GM12878 (cell line): ENCODE results near the gene ELL2. TPM values are rescaled to one million over a fixed set of nuclear protein-coding genes. Genes with fewer than 3 reads are reported as not detected.

Source experiments
- ATAC-seq: fragments of 200-7000 bp; cut with Tn5 transposase; 3 replicates; pipeline ENCODE4 v1.9.1; 2020; ENCODE audit warnings: mild to moderate bottlenecking, moderate library complexity
- BruUV-seq: library from RNA; stranded (reverse); fragments of 400-500 nt; replicated peaks from 2 replicates; lab custom pipeline; 2021; lab: Mats Ljungman, UMichigan
- CTCF ChIA-PET: fragments of 300-600 bp; sonication (Branson Sonifier 250); formaldehyde crosslinking; extraction: SDS; loops from one replicate; lab custom pipeline; 2021; ENCODE audit warnings: inconsistent platforms; lab: Yijun Ruan, JAX
- POLR2A ChIA-PET: fragments of 350-600 bp; formaldehyde crosslinking; extraction: SDS; loops from one replicate; lab custom pipeline; 2021; ENCODE audit warnings: inconsistent platforms; lab: Charles Lee
- RAD21 ChIA-PET: fragments of 300-600 bp; sonication (Branson Sonifier 250); formaldehyde crosslinking; loops from one replicate; lab custom pipeline; 2023; ENCODE audit warnings: antibody characterized with exemption; ENCODE audit not compliant: unreplicated experiment; lab: Charles Lee
- SMC1A ChIA-PET: fragments of 300-600 bp; sonication (Branson Sonifier 250); formaldehyde crosslinking; loops from one replicate; lab custom pipeline; 2023; ENCODE audit not compliant: unreplicated experiment, uncharacterized antibody; lab: Charles Lee
- DNase-seq: peaks from one replicate; pipeline ENCODE4 v3.0.0-alpha.2; 2011; ENCODE audit warnings: low read depth, low spot score
- FAIRE-seq: peaks from 3 replicates; lab custom pipeline; 2011; peaks lifted over from hg19 to GRCh38; lab: Jason Lieb, UNC
- H2AFZ ChIP-seq: 2 replicates; pipeline ENCODE4 v1.6.0; 2011; ENCODE audit warnings: low read depth, low read length, control low read depth; ENCODE audit not compliant: control insufficient read depth
- H3K27ac ChIP-seq: 2 replicates; pipeline ENCODE4 v1.5.1; 2011; ENCODE audit warnings: control low read depth; ENCODE audit not compliant: control insufficient read depth, insufficient read depth
- H3K27me3 ChIP-seq, 2 experiments: replicated peaks in 1 of 2; 2 replicates each; pipeline versions ENCODE4 v1.6.0 to v1.6.1; 2011; ENCODE audit warnings: low read length in 1 of 2; ENCODE audit not compliant: control insufficient read depth in 2 of 2, insufficient read depth in 2 of 2
- H3K36me3 ChIP-seq, 2 experiments: 2 replicates each; pipeline ENCODE4 v1.5.1; 2011; ENCODE audit warnings: low read length in 1 of 2; ENCODE audit not compliant: control insufficient read depth in 2 of 2, insufficient read depth in 2 of 2
- H3K4me1 ChIP-seq: 2 replicates; pipeline ENCODE4 v1.6.1; 2011; ENCODE audit warnings: mild to moderate bottlenecking, low read length, moderate library complexity, mixed read lengths; ENCODE audit not compliant: control insufficient read depth, insufficient read depth
- H3K4me2 ChIP-seq: 2 replicates; pipeline ENCODE4 v1.6.0; 2011; ENCODE audit warnings: control low read depth; ENCODE audit not compliant: control insufficient read depth, insufficient read depth
- H3K4me3 ChIP-seq: fragments of 200-600 bp; sonication (generic); 2 replicates; pipeline ENCODE4 v1.5.1; 2016
- H3K79me2 ChIP-seq: 2 replicates; pipeline ENCODE4 v1.6.0; 2011; ENCODE audit warnings: low read length; ENCODE audit not compliant: control insufficient read depth, insufficient read depth
- H3K9ac ChIP-seq: 2 replicates; pipeline ENCODE4 v1.8.0; 2011; ENCODE audit warnings: low read length, control low read depth, mixed read lengths; ENCODE audit not compliant: control insufficient read depth, insufficient read depth
- H3K9me3 ChIP-seq: replicated peaks from 3 replicates; pipeline ENCODE4 v1.5.1; 2011; ENCODE audit warnings: mild to moderate bottlenecking, low read length; ENCODE audit not compliant: control insufficient read depth, insufficient read depth
- H4K20me1 ChIP-seq: 2 replicates; pipeline ENCODE4 v1.6.0; 2011; ENCODE audit not compliant: control insufficient read depth, insufficient read depth
- CHD2 ChIP-seq: IDR thresholded peaks from 2 replicates; pipeline ENCODE4 v1.6.1; 2011; ENCODE audit warnings: low read depth, low read length, improper control_type of control experiment, borderline replicate concordance
- ETV6 ChIP-seq, 2 experiments: fragments of 450-650 bp in 1 of 2; IDR thresholded peaks in 1 of 2; conservative IDR thresholded peaks in 1 of 2; 2 replicates each; pipeline ENCODE4 v1.6.1; 2014; ENCODE audit warnings: antibody characterized with exemption in 1 of 2, borderline replicate concordance in 1 of 2, low read depth in 1 of 2, mild to moderate bottlenecking in 1 of 2, moderate library complexity in 1 of 2
- NBN ChIP-seq: fragments of 450-650 bp; IDR thresholded peaks from 2 replicates; pipeline ENCODE4 v1.6.1; 2016
- TCF7 ChIP-seq: IDR thresholded peaks from 2 replicates; pipeline ENCODE4 v1.6.1; 2014; ENCODE audit warnings: antibody characterized with exemption, borderline replicate concordance
- YY1 ChIP-seq: IDR thresholded peaks from 2 replicates; pipeline ENCODE4 v1.6.1; 2011; ENCODE audit warnings: low read depth, mild to moderate bottlenecking, low read length
- ZNF622 ChIP-seq: fragments of 450-650 bp; IDR thresholded peaks from 2 replicates; pipeline ENCODE4 v1.6.1; 2017; ENCODE audit warnings: mild to moderate bottlenecking, inconsistent platforms
- WGBS: methylation state at CpG from one replicate; pipeline ENCODE4 v1.1.6; 2016; ENCODE audit warnings: low lambda C conversion rate; ENCODE audit not compliant: insufficient replicate concordance, insufficient coverage; ENCODE audit errors: missing lambda C conversion rate; 5-methylcytosine and 5-hydroxymethylcytosine counted together
- in situ Hi-C: fragments of 300-500 bp; cut with MboI; formaldehyde crosslinking; loops from 9 replicates; pipeline ENCODE4 v1.14.3; 2018; ENCODE audit warnings: mixed read lengths
- intact Hi-C: fragments of 100-400 bp; cut with micrococcal nuclease; formaldehyde crosslinking; loops from one replicate; pipeline ENCODE4 v1.14.2; 2022; ENCODE audit not compliant: unreplicated experiment
- polyA plus RNA-seq, 11 experiments: library from polyadenylated mRNA; depleted of rRNA in 4 of 11; unstranded in 6 of 11; stranded (reverse) in 5 of 11; fragments of >200 nt; fragmentation: Nextera tagmentation in 4 of 11; fragmentation: Illumina TruSeq in 1 of 11; extraction: Ambion mirVana in 4 of 11; extraction: Trizol in 1 of 11; gene quantifications; 1 replicate in 1 of 11; 2 replicates in 10 of 11; pipeline versions ENCODE4 v1.2.1 to v1.2.3, GENCODE V29; 2011 to 2016; ENCODE audit warnings: inconsistent platforms in 2 of 11, missing spikeins in 2 of 11, low read depth in 1 of 11
- total RNA-seq, 4 experiments: library from RNA; depleted of rRNA in 3 of 4; stranded (reverse); fragments of >200 nt in 3 of 4; fragmentation: Illumina TruSeq in 1 of 4; extraction: Trizol in 1 of 4; gene quantifications; 2 replicates each; pipeline versions ENCODE4 v1.2.1 to v1.2.3, GENCODE V29; 2013 to 2021
- TF ChIP-seq, protein P1 (sequence below): fragments of 150-350 bp; IDR thresholded peaks from 2 replicates; pipeline ENCODE4 v1.6.1; 2014; ENCODE audit warnings: mild to moderate bottlenecking, low read depth, low read length
- TF ChIP-seq, protein P2 (sequence below): fragments of 450-650 bp; IDR thresholded peaks from 2 replicates; pipeline ENCODE4 v1.6.1; 2018; ENCODE audit warnings: mild to moderate bottlenecking, low read depth, moderate library complexity; ENCODE audit not compliant: partially characterized antibody

The ELL2 gene
- total and polyA plus RNA-seq, 10 of the 15 experiments (the other 5 are each of a cell fraction or from before 2014, with no cell fraction given): 24.2 to 91.4 (median 57.4) TPM

DNA sequence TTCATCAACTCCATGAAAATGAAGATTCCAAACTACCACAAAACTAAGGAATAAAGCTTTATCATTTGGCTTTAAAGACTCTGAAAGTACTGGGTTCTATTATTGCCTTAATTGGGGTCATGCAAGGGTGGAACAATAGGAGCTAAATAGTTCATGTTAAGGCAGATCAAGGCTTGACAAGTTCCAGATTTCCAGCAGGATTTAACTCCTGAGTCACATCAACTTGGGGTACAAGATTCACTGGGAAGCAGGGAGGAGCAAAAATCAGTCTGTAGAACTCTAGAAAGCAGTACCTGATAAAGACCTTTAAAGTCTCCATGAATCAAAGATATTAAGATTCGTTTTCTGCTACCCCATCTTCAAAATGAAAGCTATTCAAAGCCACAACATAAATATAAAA lies 97.2 kb downstream of the ELL2 start:
- DNase-seq (no peak), ATAC-seq (no peak), FAIRE-seq (no peak)
- Histone ChIP-seq H3K9ac (no peak overlapping the region), H4K20me1 (no peaks in the 10 kb centered on the region), H2AFZ (no peak overlapping the region), H3K4me3 (no peak overlapping the region), H3K36me3 (no peaks in the 10 kb centered on the region), H3K79me2 (no peaks in the 10 kb centered on the region), H3K4me1 (peaks cover 28% of the 10 kb centered on the region), H3K9me3 (no peaks in the 10 kb centered on the region; the same call in 2 of the 3 replicates), H3K27me3 (no peaks in the 10 kb centered on the region), H3K27ac (no peak overlapping the region), H3K4me2 (no peak overlapping the region)
- in situ Hi-C loops (loop anchor here (5.0 kb wide), 1 partner anchor 93 kb away; no protein-coding TSS in a partner anchor), intact Hi-C loops (no loop called here)
- SMC1A ChIA-PET: interaction anchor here (0.9 to 18.3 kb wide), 13 partner anchors 9 to 474 kb away, joined by 3 to 289 read pairs (median 4); no protein-coding TSS in a partner anchor
- CTCF ChIA-PET: interaction anchor here (1.0 to 20.1 kb wide), 9 partner anchors 10 to 739 kb away, joined by 3 to 360 read pairs (median 4); no protein-coding TSS in a partner anchor
- BruUV-seq: no TSS peak
- TF ChIP-seq, protein P1, sequence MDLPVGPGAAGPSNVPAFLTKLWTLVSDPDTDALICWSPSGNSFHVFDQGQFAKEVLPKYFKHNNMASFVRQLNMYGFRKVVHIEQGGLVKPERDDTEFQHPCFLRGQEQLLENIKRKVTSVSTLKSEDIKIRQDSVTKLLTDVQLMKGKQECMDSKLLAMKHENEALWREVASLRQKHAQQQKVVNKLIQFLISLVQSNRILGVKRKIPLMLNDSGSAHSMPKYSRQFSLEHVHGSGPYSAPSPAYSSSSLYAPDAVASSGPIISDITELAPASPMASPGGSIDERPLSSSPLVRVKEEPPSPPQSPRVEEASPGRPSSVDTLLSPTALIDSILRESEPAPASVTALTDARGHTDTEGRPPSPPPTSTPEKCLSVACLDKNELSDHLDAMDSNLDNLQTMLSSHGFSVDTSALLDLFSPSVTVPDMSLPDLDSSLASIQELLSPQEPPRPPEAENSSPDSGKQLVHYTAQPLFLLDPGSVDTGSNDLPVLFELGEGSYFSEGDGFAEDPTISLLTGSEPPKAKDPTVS: no peak
- TF ChIP-seq NBN: no peak
- no peak for TF ChIP-seq YY1
- no peak for TF ChIP-seq ZNF622
- no peak for TF ChIP-seq ETV6 (conservative IDR thresholded peaks at IDR 0.05 in 1 of 2, IDR thresholded peaks at IDR 0.05 in 1 of 2; ENCODE audit: borderline replicate concordance in 1 of 2, low read depth in 1 of 2)
- no peak for TF ChIP-seq CHD2
- TF ChIP-seq TCF7: no peak
- TF ChIP-seq, protein P2, sequence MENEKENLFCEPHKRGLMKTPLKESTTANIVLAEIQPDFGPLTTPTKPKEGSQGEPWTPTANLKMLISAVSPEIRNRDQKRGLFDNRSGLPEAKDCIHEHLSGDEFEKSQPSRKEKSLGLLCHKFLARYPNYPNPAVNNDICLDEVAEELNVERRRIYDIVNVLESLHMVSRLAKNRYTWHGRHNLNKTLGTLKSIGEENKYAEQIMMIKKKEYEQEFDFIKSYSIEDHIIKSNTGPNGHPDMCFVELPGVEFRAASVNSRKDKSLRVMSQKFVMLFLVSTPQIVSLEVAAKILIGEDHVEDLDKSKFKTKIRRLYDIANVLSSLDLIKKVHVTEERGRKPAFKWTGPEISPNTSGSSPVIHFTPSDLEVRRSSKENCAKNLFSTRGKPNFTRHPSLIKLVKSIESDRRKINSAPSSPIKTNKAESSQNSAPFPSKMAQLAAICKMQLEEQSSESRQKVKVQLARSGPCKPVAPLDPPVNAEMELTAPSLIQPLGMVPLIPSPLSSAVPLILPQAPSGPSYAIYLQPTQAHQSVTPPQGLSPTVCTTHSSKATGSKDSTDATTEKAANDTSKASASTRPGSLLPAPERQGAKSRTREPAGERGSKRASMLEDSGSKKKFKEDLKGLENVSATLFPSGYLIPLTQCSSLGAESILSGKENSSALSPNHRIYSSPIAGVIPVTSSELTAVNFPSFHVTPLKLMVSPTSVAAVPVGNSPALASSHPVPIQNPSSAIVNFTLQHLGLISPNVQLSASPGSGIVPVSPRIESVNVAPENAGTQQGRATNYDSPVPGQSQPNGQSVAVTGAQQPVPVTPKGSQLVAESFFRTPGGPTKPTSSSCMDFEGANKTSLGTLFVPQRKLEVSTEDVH: no peak
- POLR2A ChIA-PET: interaction anchor here (0.5 to 1.5 kb wide), 3 partner anchors 10 to 68 kb away, joined by 3 to 4 read pairs (median 3); no protein-coding TSS in a partner anchor
- RAD21 ChIA-PET: interaction anchor here (0.8 to 13.6 kb wide), 5 partner anchors 14 to 475 kb away, joined by 3 to 182 read pairs (median 3); no protein-coding TSS in a partner anchor
- WGBS: 55% methylated on average over 1 of the region's 1 CpG
